ENCODE data around the gene ZNF460. TPM values are rescaled to one million over a fixed set of nuclear protein-coding genes. Genes with fewer than 3 reads are reported as not detected.

The ZNF460 gene
- total RNA-seq, 1 donor from 2014 or later: 37.8 TPM

DNA sequence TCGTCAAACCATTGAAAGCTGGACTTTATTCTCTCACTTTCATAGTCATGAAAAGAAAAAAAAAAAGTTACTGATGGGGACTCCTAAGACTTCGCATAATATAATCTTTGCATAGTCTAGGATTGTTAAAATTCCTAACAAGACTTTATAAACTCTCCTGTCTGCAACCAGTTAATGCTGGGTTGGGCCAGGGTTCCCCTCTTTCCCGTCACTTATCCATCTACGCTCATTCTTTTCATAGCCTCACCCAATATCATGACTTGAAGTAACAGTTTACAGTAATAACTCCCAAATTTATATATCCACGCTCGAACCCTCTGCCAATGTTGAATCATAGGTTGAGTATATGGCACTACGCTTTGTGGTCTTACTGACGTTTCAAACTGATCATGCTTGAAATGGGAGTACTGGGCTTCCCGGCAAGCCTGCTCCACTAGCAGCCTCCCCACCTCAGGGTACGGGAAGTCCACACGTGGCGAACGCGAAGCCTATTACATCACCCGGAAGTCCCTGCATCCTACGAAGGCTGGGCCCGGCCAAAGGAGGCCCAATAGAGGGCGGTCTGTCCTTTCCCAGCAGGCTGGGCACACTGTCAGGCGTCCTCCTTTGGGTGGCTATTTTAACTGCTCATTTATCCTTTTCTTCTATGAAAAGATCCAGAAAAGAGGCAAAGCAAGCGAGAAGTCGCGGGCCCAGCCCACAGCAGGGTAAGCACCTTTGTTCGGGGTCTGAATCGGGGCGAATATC is 694 bp upstream of the ZNF460 start:
- intact Hi-C loops (cut with micrococcal nuclease): loop anchor here (1.0 to 2.0 kb wide), 6 partner anchors 39 to 156 kb away; partner anchors contain the start of genes TRAPPC2B, ZNF264, ZNF304 and ZNF543

DNA sequence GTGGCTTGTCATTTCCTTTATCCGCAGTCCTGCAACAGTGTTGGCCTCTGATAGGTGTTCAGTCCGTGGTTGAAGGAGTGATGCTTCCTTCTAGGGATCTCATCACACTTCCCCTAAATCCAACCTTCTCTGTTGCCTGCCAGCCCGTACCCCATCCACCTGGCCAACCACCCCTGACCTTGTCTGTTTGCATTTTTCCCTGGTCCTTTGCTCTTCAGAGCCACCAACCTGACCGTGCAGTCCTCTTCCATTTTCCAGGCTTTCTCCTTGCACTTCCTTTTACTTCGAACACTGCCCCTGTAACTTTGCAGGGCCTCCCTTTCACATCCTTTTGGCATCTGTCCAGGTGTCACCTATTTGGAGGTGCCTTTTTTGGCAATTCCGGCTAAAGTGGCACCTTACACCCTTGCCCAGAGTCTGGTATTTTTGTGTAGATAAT is 696 bp downstream of the ZNF460 start:
- intact Hi-C loops (cut with micrococcal nuclease): loop anchor here (1.0 to 2.0 kb wide), 6 partner anchors 39 to 154 kb away; partner anchors contain the start of genes TRAPPC2B, ZNF264, ZNF304 and ZNF543

DNA sequence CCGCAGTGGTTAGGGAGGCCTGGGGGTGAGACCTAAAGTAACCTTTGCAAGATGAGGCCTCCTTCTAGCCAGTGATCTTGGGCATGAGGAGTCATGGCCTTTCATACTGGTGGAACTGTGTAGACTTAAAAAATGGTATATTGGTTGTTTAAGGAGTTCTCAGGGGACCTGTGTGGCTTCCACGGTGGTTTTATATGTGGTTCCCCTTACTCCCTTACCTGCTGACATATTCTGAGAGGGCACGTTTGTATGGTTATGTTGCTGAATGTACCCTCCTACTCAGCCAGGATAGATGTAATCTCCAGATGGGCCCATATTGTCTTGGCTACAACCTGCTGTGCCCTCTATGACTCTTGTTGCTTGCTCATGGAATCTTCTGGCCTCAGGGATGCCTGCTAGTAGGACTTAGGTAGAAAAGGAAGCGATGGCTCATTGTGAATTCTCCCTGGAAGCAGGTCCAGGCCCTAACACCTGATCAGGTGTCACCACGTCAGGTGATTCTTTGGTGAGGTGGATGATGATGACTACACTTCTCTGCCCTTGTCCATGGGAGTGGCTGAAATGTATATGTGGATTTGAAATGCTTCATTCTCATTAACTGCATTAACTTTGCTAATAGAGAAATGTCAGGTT is 1.8 kb downstream of the ZNF460 start:
- intact Hi-C loops (cut with micrococcal nuclease): no loop called here

DNA sequence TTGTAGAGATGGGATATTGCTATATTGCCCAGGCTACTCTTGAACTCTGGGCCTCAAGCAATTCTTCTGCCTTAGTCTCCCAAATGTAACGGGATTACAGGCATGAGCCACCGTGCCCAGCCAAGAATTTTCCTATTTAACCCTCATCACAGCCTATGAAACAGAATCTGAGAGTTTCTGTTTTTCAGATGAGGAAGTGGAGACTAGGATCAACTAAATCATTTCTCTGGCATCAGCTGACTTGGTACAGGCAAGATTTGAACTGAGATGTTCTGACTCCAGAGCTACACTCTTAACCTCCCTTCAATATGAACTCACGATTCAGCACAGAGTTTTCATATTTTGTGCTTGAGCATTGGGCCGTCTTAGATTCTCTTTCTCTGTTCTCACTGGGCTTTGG is 8.1 kb downstream of the ZNF460 start:
- intact Hi-C loops (cut with micrococcal nuclease): no loop called here

DNA sequence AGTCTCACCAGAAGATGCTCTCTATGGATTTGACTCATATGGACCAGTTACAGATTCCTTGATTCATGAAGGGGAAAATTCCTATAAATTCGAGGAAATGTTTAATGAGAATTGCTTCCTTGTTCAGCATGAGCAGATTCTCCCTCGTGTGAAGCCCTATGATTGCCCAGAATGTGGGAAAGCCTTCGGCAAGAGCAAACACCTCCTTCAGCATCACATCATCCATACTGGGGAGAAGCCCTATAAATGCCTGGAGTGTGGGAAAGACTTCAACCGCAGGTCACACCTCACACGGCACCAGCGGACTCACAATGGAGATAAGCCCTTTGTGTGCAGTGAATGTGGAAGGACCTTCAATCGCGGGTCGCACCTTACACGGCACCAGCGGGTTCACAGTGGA is 10.7 kb downstream of the ZNF460 start:
- intact Hi-C loops (cut with micrococcal nuclease): no loop called here

DNA sequence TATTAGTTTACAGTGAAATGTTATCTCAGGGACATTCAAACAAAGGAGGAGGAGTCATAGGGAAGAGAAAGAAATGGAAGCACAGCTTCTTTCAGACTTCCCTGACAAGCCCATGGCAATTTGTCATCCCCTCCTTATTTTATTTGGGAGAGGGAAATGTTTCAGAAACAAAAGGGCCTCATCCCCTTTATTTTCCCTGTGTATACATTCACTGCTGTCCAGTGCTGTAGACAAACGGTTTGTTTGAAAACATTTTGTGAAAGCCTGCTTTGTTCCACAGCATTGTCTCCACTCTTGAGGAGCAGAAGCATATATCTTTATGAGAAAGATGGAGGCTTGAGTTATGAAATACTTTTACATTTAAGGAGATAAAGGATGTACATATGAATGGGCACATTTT is 12.3 kb downstream of the ZNF460 start:
- intact Hi-C loops (cut with micrococcal nuclease): no loop called here

DNA sequence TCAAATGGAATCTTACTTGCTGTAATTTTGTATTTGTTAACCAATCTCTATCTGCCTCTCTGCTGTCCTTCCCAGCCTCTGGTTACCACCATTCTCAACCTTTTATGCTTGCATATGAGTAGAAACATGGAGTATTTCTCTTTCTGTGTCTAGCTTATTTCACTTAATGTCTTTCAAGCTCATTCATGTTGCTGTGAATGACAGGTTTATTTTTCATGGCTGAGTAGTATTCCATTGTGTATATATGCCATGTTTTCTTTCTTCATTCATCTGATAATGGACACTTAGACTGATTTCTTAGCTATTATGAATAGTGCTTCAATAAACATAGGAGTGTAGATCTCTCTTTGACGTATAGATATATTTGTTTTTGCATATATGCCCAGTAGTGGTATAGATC is 13.4 kb downstream of the ZNF460 start:
- intact Hi-C loops (cut with micrococcal nuclease): no loop called here

DNA sequence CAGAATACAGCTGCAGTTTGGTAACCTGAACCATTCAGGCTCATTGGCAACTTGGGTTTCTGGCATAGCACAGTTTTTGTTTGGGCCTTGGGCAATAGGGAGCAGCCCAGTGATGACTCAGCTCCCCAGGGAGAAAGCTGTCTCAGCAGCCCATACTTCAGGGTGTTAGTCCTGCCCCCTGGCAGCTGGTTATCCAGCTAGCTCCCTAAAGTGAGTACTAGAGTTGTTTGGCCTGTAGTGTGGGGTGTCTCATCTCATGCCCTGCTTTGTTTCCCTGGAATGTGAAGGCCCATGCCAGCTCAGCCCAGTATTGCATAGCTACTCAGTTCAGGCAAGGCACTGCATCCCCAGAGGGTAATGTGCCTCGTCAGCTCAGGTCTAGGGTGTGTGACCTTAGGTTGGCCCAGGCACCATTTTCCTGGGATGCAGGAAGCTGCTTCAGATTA is 21.8 kb downstream of the ZNF460 start:
- intact Hi-C loops (cut with micrococcal nuclease): no loop called here

DNA sequence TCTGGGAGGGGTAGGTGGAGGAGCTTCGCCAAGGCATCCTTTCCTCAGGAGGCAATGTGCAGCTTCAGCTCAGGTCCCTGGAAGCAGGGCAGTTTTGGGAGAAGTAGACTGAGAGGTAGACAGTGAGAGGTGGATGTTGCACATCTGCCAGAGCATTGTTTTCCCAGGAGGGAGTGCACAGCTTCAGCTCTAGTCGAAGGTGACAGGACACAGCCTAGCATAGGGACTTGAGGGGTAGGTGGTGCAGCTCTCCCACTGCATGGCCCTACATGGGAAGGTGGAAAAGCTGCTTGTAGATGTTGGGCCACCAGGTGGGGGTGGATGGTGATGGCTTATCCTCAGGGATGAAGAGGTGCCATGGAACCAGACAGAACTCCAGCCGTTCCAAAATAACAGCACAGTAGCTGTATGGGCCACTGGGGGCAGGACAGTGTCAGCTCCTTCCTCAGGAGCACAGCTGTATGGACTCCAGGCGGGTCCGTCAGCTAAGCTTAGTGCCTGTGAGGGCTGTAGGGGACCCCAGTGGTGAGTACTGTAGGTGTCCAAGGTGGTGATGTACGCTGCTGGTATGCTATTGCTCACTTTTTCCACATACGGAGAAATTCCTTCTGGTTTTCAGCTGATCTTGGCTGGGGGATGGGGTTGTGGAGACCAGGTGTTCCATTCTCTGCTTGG is 22.6 kb downstream of the ZNF460 start:
- intact Hi-C loops (cut with micrococcal nuclease): no loop called here

DNA sequence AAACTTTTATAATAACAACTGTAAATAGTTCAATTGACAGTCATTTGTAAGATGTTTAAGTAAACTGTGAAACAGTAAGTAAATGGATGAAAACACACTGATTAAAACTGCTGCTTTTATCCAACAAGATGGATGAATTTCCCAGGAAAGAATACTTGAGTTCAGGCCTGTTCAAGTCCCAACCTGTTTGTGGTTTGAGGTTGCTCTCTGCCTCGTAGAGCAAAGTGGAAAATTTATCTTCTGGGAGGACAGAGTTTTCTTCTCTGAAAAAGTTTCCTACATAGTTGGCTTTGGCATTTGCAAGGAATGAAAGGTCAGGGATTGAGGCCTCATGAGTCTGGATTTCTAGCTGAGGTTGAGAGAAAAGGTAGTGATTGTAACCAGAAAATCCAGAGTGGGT is 24.8 kb downstream of the ZNF460 start:
- intact Hi-C loops (cut with micrococcal nuclease): no loop called here

DNA sequence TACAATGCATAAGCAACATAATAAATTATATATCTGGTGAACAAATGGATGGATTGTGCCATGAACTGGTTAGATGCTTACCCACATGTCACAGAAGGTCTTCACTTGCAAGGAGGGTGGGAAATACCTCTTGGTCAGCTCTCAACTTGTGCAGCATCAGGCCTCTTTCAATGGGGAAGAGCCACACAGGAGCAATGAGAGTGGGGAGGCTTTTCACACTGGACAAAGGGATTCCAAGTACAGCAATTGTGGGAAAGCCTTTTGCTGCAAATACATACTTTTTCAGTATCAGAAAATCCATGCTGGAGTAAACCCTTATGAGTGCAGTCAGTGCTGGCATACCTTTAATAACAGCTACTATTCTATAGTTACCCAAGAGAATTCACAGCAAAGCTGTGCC is 28.2 kb downstream of the ZNF460 start:
- intact Hi-C loops (cut with micrococcal nuclease): no loop called here

DNA sequence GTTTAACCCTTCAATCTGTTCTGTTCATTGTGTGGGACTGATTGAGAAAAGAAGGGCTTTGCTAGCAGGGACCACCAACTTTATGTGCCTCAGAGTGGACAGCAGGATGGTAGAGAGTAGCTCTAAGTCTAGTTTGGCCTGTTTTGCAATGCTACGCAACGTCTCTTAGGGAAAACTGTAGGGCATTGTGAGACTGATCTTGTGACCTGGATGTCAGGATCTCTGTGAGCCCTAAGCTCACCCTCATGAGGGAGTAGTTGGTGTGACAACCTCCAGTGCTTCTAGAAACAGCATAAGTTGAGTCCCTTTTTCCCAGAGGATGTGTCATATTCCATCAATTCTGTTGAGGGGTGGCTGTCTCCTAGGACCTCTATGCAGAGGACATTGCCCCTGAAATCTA is 30.5 kb downstream of the ZNF460 start:
- intact Hi-C loops (cut with micrococcal nuclease): no loop called here

DNA sequence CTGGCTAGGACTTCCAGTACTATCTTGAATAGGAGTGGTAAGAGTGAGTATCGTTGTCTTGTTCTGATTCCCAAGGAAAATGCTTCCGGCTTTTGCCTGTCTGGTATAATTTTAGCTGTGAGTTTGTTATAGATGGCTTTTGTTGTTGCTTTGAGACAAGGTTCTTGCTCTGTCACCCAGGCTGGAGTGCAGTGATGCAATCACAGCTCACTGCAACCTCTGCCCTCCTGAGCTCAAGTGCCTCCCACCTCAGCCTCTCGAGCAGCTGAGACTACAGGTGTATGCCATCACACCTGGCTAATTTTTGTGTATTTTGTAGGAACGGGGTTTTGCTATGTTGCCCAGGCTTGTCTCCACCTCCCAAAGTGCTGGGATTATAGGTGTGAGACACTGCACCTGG is 33.9 kb downstream of the ZNF460 start:
- intact Hi-C loops (cut with micrococcal nuclease): no loop called here

DNA sequence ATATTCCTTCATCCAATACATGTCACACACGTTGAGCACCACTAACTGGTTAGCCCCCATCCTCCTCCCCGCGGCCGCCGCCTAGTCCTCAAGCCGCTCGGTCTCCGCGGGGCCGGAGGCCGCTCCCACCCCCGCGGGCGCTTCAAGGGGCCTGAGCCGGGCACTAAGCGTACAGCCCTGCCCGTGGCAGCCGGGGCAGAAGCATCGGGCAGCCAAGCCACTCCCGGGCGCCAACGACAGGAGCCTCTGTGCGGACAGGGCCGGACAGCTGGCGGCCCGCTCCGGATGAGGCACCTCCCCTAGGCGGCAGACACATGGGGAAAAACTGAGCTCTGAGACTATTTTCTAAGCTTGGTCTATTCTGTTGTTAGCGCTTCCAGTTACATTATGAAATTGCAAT is 37.2 kb downstream of the ZNF460 start:
- intact Hi-C loops (cut with micrococcal nuclease): no loop called here

DNA sequence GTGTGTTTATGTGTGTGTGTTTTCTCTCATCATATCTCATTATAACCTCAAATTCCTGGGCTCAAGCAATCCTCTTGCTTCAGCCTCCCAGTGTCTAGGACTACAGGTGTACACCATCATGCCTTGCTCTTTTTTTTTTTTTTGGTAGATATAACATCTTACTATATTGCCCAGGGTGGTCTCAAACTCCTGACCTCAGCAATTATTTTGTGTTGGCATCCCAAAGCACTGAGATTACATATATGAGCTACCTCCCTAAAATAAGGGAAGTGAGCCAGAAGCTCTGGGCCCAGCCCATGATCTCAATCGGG is 39.5 kb downstream of the ZNF460 start:
- intact Hi-C loops (cut with micrococcal nuclease): loop anchor here (1.0 to 5.0 kb wide), 6 partner anchors 31 to 128 kb away; partner anchors contain the start of genes TRAPPC2B, ZNF264, ZNF304 and ZNF460

DNA sequence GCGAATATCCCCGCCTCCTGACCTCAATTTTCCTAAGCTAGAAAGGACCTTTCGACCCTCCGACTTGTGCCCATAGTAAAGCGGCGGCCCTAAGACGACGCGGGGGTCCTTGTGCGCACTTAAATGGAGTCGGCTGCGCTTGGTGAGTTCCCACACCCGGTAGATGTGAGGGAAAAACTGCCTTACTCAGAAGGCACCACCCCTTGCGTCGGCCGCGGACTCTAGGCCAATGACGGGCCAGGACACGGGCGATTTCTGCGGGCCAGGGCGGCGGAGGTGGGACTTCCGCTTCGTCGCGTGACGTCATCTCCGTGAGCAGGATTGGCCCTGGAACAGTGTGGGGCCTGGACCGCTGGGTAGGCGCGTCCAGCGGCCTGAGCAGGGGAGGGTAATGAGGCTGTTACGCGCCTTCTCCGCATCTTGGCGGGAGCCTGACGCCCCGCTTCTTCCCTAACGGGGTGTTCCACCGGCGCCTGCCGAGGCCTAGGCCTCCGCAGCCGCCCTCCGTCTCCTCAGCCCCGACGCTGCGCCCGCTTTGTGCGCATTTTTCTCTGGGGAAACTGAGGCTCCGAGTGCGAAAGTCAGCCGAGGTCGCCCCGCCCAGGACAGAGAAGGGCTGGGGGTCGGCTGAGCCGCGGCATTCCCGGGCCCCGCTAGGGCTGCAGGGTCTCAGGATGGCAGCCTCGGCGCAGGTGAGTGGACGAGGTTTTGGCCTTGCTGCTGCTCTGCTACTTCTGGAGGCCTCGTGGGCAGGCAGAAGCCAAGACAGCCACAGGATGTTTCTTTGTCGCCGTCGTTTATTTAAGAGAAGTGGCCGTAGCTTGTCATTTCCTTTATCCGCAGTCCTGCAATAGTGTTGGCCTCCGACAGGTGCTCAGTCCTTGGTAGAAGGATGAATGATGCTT is 40.1 kb downstream of the ZNF460 start, which contains the start of gene ZNF543:
Gene ZNF543, plus strand, starts transcription at position 293 of the 905 bp plus-strand sequence. Its CDS starts 382 bp downstream, at position 675.
- intact Hi-C loops (cut with micrococcal nuclease): loop anchor here (1.0 to 5.0 kb wide), 6 partner anchors 31 to 128 kb away; partner anchors contain the start of genes TRAPPC2B, ZNF264, ZNF304 and ZNF460

DNA sequence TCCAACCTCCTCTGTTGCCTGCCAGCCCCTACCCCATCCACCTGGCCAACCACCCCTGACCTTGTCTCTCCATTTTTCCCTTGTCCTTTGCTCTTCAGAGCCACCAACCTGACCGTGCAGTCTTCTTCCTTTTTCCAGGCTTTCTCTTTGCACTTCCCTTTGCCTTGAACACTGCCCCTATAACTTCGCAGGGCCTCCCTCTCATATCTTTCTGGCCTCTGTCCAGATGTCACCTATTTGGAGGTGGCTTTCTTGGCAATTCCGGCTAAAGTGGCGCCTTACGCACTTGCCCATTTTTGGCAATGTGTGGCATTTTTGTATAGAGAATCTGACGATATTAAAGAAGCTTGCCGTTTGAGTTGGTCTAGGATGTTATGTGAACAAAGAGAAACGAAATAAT is 40.8 kb downstream of the ZNF460 start:
- intact Hi-C loops (cut with micrococcal nuclease): loop anchor here (2.0 to 5.0 kb wide), 2 partner anchors 42 to 129 kb away; partner anchors contain the start of genes TRAPPC2B, ZNF264 and ZNF547

DNA sequence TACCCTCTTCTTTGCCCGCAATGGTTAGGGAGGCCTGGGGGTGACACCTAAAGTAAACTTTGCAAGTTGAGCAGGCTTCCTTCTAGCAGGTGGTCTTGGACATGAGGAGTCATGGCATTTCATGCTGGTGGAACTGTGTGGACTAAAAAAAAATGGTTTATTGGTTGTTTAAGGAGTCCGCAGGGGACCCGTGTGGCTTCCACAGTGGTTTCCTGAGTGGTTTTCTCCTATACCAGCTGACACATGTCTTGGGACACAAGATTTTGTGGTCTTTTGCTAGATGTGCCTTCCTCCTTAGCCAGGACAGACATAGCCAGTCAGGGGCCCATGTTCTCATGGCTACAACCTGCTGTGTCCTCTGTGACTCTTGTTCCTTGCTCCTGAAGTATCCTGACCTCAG is 41.5 kb downstream of the ZNF460 start:
- intact Hi-C loops (cut with micrococcal nuclease): loop anchor here (2.0 to 5.0 kb wide), 2 partner anchors 41 to 129 kb away; partner anchors contain the start of genes TRAPPC2B, ZNF264 and ZNF547

DNA sequence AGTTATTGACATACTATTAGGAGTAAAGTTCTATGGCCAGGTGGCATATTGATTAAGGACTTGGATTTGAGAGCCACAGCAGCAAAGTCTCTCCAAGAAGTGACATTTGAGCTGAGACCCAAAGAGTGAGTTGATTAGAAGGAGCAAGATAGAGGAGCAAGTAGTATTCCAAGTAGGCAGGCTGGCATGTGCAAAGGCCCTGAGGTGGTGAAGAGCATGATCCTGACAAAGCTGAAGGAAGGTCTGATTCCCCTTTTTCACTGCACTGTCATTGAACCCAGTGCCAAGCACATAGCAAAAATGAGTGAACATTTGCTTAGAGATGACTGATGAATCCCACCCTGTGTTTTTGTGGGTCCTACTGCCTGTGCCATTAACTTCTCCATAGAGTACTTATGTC is 44.7 kb downstream of the ZNF460 start:
- intact Hi-C loops (cut with micrococcal nuclease): loop anchor here (5.0 kb wide), 1 partner anchor 133 kb away; the partner anchor contains the start of gene ZNF264

DNA sequence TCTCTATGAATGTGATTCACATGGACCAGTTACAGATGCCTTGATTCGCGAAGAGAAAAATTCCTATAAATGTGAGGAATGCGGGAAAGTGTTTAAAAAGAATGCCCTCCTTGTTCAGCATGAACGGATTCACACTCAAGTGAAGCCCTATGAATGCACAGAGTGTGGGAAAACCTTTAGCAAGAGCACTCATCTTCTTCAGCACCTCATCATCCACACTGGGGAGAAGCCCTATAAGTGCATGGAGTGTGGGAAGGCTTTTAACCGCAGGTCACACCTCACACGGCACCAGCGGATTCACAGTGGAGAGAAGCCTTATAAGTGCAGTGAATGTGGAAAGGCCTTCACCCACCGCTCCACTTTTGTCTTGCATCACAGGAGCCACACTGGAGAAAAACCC is 47.7 kb downstream of the ZNF460 start:
- intact Hi-C loops (cut with micrococcal nuclease): no loop called here

DNA sequence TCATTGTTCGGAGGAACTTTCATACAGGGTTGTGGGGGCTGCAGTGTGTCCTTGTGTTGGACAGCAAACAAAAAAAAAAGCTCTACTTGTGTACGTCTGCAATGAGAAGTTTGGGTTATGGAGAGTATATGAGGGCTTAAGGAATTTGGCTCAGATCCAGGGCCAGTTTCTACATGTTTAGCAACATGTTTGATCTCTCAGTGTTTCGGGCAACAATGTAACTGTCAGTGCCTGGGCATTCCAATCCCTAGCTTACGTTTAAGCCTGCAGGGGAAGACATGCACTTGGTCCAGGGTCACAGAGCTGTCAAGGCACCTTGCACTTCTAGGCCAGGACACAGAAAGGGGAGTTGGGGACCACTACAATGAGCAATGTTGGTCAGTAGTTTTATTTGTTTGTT is 53.9 kb downstream of the ZNF460 start:
- intact Hi-C loops (cut with micrococcal nuclease): no loop called here
